RWPE1 (cell line): ENCODE results near the gene CPED1.
"Not testable (repeated sequence)": the region's sequence is repeated elsewhere in the genome, so short reads cannot be mapped to it uniquely, and the experiment has no call there.

Experiments used
- CTCF ChIA-PET: fragments of 350-600 bp; sonication (Branson Sonifier 250); formaldehyde crosslinking; extraction: SDS; loops from one replicate; lab custom pipeline; 2021; lab: Yijun Ruan, JAX
- POLR2A ChIA-PET: fragments of 400-600 bp; formaldehyde crosslinking; extraction: SDS; loops from one replicate; lab custom pipeline; 2020; ENCODE audit warnings: antibody characterized with exemption; ENCODE audit not compliant: low non-redundant PET; lab: Yijun Ruan, JAX
- DNase-seq: peaks from one replicate; pipeline ENCODE4 v3.0.0; 2012; ENCODE audit warnings: low spot score
- H3K27ac ChIP-seq: fragments of 450-650 bp; 2 replicates; pipeline ENCODE4 v1.5.1; 2017
- CTCF ChIP-seq: fragments of 450-650 bp; conservative IDR thresholded peaks from 2 replicates; pipeline ENCODE4 v1.5.1; 2017; ENCODE audit warnings: low read depth, mild to moderate bottlenecking

Gene CPED1

GRCh38 chr7:121030308-121030707 is 41.8 kb downstream of the CPED1 start:
- ChIA-PET POLR2A (no interaction called here), CTCF (interaction anchor here (0.6 kb wide), 1 partner anchor 42 kb away, joined by 3 read pairs; no protein-coding TSS in a partner anchor)
- no peak for DNase-seq
- H3K27ac ChIP-seq, result no peak overlapping the region
- no peak for TF ChIP-seq CTCF

GRCh38 chr7:121032645-121033460 is 44.3 kb downstream of the CPED1 start:
- POLR2A ChIA-PET, result no interaction called here
- no peak for DNase-seq
- H3K27ac ChIP-seq, result no peak overlapping the region
- CTCF ChIA-PET, result no interaction called here
- no peak for TF ChIP-seq CTCF

GRCh38 chr7:121034929-121035328 is 46.4 kb downstream of the CPED1 start:
- POLR2A ChIA-PET, result no interaction called here
- no peak for TF ChIP-seq CTCF
- CTCF ChIA-PET, result no interaction called here
- no peak overlapping the region for H3K27ac ChIP-seq
- no peak for DNase-seq

GRCh38 chr7:121036776-121037175 is 48.3 kb downstream of the CPED1 start:
- DNase-seq, POLR2A ChIA-PET, H3K27ac ChIP-seq, CTCF ChIA-PET: not testable (repeated sequence)

- POLR2A ChIA-PET, H3K27ac ChIP-seq, CTCF ChIA-PET, DNase-seq: not testable (repeated sequence)
These were observed 48.8 kb downstream of the CPED1 start for GRCh38 chr7:121037329-121037728.

GRCh38 chr7:121037957-121038716 is 49.6 kb downstream of the CPED1 start:
- no peak overlapping the region for H3K27ac ChIP-seq
- TF ChIP-seq CTCF, result no peak
- POLR2A ChIA-PET, result no interaction called here
- CTCF ChIA-PET, result no interaction called here
- no peak for DNase-seq

- TF ChIP-seq CTCF, result no peak
- CTCF ChIA-PET, result no interaction called here
- DNase-seq, result no peak
- no peak overlapping the region for H3K27ac ChIP-seq
- POLR2A ChIA-PET, result no interaction called here
These were observed 50.4 kb downstream of the CPED1 start for GRCh38 chr7:121038717-121039509.
